Mucosa of descending colon (tissue), 3 donors: ENCODE results near the gene NF2. TPM values are rescaled to one million over a fixed set of nuclear protein-coding genes. Genes with fewer than 3 reads are reported as not detected.
"Not testable (repeated sequence)": the region's sequence is repeated elsewhere in the genome, so short reads cannot be mapped to it uniquely, and the experiment has no call there.

Experiments used
- ATAC-seq: fragments of 200-7000 bp; cut with Tn5 transposase; one replicate; pipeline ENCODE4 v1.9.1; 2020; ENCODE audit warnings: mild to moderate bottlenecking, moderate library complexity
- DNase-seq, 3 donors: peaks; one replicate each; pipeline ENCODE4 v3.0.0-alpha.2; 2020
- H3K36me3 ChIP-seq: fragments of 200-600 bp; one replicate; pipeline ENCODE4 v1.8.0; 2021; ENCODE audit warnings: low read depth, mild to moderate bottlenecking
- H3K4me1 ChIP-seq: fragments of 200-600 bp; one replicate; pipeline ENCODE4 v1.8.0; 2021; ENCODE audit warnings: low read depth, mild to moderate bottlenecking
- H3K4me3 ChIP-seq: fragments of 200-600 bp; one replicate; pipeline ENCODE4 v1.8.0; 2021; ENCODE audit warnings: mild to moderate bottlenecking
- H3K9me3 ChIP-seq: fragments of 200-600 bp; one replicate; pipeline ENCODE4 v1.8.0; 2021; ENCODE audit warnings: mild to moderate bottlenecking
- CTCF ChIP-seq: fragments of 200-600 bp; IDR thresholded peaks from one replicate; pipeline ENCODE4 v1.8.0; 2022; ENCODE audit warnings: antibody characterized with exemption, mild to moderate bottlenecking
- intact Hi-C, 2 donors: fragments of 100-400 bp; cut with DNase I in 1 of 2; cut with micrococcal nuclease in 1 of 2; formaldehyde crosslinking; loops; one replicate each; pipeline versions ENCODE4 v1.11.0 to v1.11.1; 2022; cut with DNase I, micrococcal nuclease
- long read RNA-seq, 2 donors: library from polyadenylated mRNA; unstranded; transcript quantifications; one replicate each; pipeline ENCODE4 v2.0.0, GENCODE V29; 2019 to 2021
- total RNA-seq, 3 donors: library from RNA; stranded (reverse); fragmentation: NEBNext Ultra II Directional in 2 of 3; extraction: Animal tissue kit (Norgen Biotek cat#: 25700) in 2 of 3; gene quantifications; one replicate each; pipeline versions ENCODE4 v1.2.1 to v1.2.4, GENCODE V29; 2021 to 2023
- donor health status: DM: no; HTN: no; CAD: no; lungs with moderate emphysema.
- donor health status: DM: no; HTN: no; CAD: no.
- donor health status: DM: no; HTN: yes; CAD: no.

Gene NF2
- 10 to 100 TPM; 32.3 to 45.2 (median 43.1) TPM for total RNA-seq
- long read RNA-seq, donor 1, transcript NF2-204 (17 exons, 1,837 nt) = major isoform, 14 of 26 reads
- long read RNA-seq, donor 1, partial matches to known transcripts = 1 of 26 reads
- long read RNA-seq, donor 1, other reads (novel, unspliced or antisense) = 11 of 26 reads
- long read RNA-seq, donor 2, partial matches to known transcripts = 3 of 14 reads
- long read RNA-seq, donor 2, other reads (novel, unspliced or antisense) = 10 of 14 reads

DNA sequence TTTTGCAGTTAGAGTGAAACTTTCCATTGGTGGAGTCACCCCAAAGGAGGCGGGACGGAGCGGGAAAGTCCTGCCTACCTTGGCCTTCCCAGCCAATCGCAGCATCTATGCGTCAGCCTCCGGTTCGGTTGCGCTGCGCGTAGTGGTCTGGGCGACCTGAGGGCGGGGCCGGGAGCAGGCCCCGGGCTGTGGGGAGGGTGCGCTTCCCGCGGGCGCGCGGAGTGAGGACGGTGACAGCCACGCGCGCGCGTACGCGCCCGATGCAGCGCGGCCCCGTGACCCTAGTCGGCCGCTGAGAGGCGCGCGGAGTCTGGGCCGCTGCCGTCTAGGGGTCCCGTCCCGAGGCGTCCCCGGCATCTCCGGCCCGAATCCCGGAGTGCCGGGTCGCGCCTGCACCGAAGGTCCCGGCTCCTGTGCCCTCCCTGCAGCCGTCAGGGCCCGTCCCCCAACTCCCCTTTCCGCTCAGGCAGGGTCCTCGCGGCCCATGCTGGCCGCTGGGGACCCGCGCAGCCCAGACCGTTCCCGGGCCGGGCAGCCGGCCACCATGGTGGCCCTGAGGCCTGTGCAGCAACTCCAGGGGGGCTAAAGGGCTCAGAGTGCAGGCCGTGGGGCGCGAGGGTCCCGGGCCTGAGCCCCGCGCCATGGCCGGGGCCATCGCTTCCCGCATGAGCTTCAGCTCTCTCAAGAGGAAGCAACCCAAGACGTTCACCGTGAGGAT is at the start of gene NF2:
TSS of gene NF2 (plus strand) at position 276 of the 718 bp plus-strand sequence. CDS start at position 642, 366 bp downstream.
- intact Hi-C loops = no loop called here
- no peaks in the 10 kb centered on the region for H3K9me3 ChIP-seq
- peak; percentile 20 for TF ChIP-seq CTCF
- H3K4me3 ChIP-seq = peak within 1 kb of the TSS; percentile 96
- no peaks in the 10 kb centered on the region for H3K36me3 ChIP-seq
- peak; percentile 99 for ATAC-seq
- peaks cover 5% of the 10 kb centered on the region for H3K4me1 ChIP-seq
- DNase-seq = peak; percentile 98 to 99 (median 99)

DNA sequence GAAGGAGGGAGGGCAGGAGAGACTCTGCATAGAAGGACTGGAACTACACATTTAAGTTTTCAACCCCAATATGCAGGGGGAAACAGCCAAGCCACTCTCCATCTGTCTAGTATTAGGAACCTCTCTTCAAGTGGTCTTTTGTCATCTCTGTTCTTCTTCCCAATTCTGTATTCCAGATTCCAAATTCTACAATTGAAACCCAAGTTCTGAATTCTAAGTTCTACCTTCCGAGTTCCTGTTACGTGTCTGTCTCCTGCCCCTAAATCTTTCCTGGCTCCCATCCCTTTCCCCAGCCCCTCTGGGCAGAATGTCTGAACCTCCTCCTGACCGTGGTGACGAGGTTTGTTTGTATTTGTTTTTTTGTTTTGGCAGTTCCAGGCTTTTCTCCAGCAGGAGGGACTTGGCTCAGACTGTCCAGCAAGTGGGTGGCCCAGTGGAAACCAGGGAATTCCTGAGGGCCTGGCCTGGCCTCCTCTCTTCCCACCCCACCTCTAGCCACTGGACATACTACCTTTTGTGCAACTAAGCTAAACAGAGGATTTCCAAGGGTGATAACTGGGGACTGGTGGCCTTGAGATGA is 48.3 kb upstream of the NF2 start:
- Histone ChIP-seq H3K4me1 (peaks cover 6% of the 10 kb centered on the region), H3K36me3 (no peaks in the 10 kb centered on the region), H3K9me3 (no peaks in the 10 kb centered on the region), H3K4me3 (no peak overlapping the region)
- TF ChIP-seq CTCF = no peak
- ATAC-seq (no peak), DNase-seq (peak in 1 of 3 donors; percentile 8)
- intact Hi-C loops = no loop called here

GRCh38 chr22:29559030-29559429 is 44.4 kb upstream of the NF2 start:
- no peak for ATAC-seq
- peaks cover 6% of the 10 kb centered on the region for H3K4me1 ChIP-seq
- H3K4me3 ChIP-seq = no peak overlapping the region
- no peak for DNase-seq
- intact Hi-C loops = no loop called here
- TF ChIP-seq CTCF = no peak
- H3K9me3 ChIP-seq = no peaks in the 10 kb centered on the region
- H3K36me3 ChIP-seq = no peaks in the 10 kb centered on the region

GRCh38 chr22:29559853-29560252 is 43.6 kb upstream of the NF2 start:
- TF ChIP-seq CTCF = no peak
- DNase-seq (no peak), ATAC-seq (no peak)
- H3K9me3 ChIP-seq = no peaks in the 10 kb centered on the region
- no peaks in the 10 kb centered on the region for H3K36me3 ChIP-seq
- H3K4me3 ChIP-seq = no peak overlapping the region
- intact Hi-C loops = no loop called here
- H3K4me1 ChIP-seq = no peaks in the 10 kb centered on the region

DNA sequence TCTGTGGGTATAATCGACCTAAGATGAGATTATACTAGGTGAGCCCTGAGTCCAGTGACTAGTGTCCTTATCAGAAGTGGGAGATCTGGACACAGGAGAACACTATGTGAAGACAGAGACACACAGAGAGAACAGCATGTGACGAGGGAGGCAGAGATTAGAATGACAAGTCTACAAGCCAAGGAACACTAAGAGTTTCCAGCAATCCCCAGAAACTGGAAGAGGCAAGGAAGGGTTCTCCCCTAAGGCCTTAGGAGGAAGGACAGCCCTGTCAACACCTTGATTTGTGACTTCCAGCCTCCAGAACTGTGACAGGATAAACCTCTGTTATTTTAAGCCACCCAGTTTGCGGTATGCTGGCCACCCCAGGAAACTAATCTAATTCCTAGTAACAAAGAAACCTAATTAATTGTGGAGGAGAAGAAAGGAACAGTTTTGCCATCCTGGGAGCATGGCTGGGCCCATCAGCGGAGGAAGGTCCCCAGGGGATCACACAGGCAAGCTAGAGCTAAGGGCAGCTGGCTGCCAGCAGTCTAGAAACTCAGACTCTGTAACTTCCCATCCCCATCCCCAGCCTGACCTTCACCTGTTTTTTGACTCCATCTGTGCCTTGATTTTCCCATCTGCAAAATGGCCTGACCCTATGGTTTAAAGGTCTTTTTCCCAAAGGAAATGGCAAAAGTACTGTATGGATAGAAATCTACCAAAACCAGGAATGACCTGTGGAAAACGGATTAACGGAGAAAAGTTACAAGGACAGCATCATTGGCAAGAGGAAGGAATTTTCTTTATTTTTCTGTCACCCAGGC is 39.6 kb upstream of the NF2 start:
- intact Hi-C loops = no loop called here
- H3K4me1 ChIP-seq = no peaks in the 10 kb centered on the region
- DNase-seq = no peak
- H3K9me3 ChIP-seq = no peaks in the 10 kb centered on the region
- ATAC-seq = no peak
- no peak overlapping the region for H3K4me3 ChIP-seq
- H3K36me3 ChIP-seq = no peaks in the 10 kb centered on the region
- TF ChIP-seq CTCF = no peak

- H3K9me3 ChIP-seq, H3K4me3 ChIP-seq, DNase-seq, H3K36me3 ChIP-seq, intact Hi-C loops, H3K4me1 ChIP-seq, ATAC-seq: not testable (repeated sequence)
These were observed 36.9 kb upstream of the NF2 start for GRCh38 chr22:29566513-29566912.
